GM12878 (cell line): Measurements from ENCODE around the gene NCR3LG1. TPM values are rescaled to one million over a fixed set of nuclear protein-coding genes. Genes with fewer than 3 reads are reported as not detected.

Experiments
- ATAC-seq: fragments of 200-7000 bp; cut with Tn5 transposase; 3 replicates; pipeline ENCODE4 v1.9.1; 2020; ENCODE audit warnings: mild to moderate bottlenecking, moderate library complexity
- BruUV-seq: library from RNA; stranded (reverse); fragments of 400-500 nt; replicated peaks from 2 replicates; lab custom pipeline; 2021; lab: Mats Ljungman, UMichigan
- CTCF ChIA-PET: fragments of 300-600 bp; sonication (Branson Sonifier 250); formaldehyde crosslinking; extraction: SDS; loops from one replicate; lab custom pipeline; 2021; ENCODE audit warnings: inconsistent platforms; lab: Yijun Ruan, JAX
- POLR2A ChIA-PET: fragments of 350-600 bp; formaldehyde crosslinking; extraction: SDS; loops from one replicate; lab custom pipeline; 2021; ENCODE audit warnings: inconsistent platforms; lab: Charles Lee
- RAD21 ChIA-PET: fragments of 300-600 bp; sonication (Branson Sonifier 250); formaldehyde crosslinking; loops from one replicate; lab custom pipeline; 2023; ENCODE audit warnings: antibody characterized with exemption; ENCODE audit not compliant: unreplicated experiment; lab: Charles Lee
- SMC1A ChIA-PET: fragments of 300-600 bp; sonication (Branson Sonifier 250); formaldehyde crosslinking; loops from one replicate; lab custom pipeline; 2023; ENCODE audit not compliant: unreplicated experiment, uncharacterized antibody; lab: Charles Lee
- DNase-seq: peaks from one replicate; pipeline ENCODE4 v3.0.0-alpha.2; 2011; ENCODE audit warnings: low read depth, low spot score
- FAIRE-seq: peaks from 3 replicates; lab custom pipeline; 2011; peaks lifted over from hg19 to GRCh38; lab: Jason Lieb, UNC
- H2AFZ ChIP-seq: 2 replicates; pipeline ENCODE4 v1.6.0; 2011; ENCODE audit warnings: low read depth, low read length, control low read depth; ENCODE audit not compliant: control insufficient read depth
- H3K27ac ChIP-seq: 2 replicates; pipeline ENCODE4 v1.5.1; 2011; ENCODE audit warnings: control low read depth; ENCODE audit not compliant: control insufficient read depth, insufficient read depth
- H3K27me3 ChIP-seq, 2 experiments: replicated peaks in 1 of 2; 2 replicates each; pipeline versions ENCODE4 v1.6.0 to v1.6.1; 2011; ENCODE audit warnings: low read length in 1 of 2; ENCODE audit not compliant: control insufficient read depth in 2 of 2, insufficient read depth in 2 of 2
- H3K36me3 ChIP-seq, 2 experiments: 2 replicates each; pipeline ENCODE4 v1.5.1; 2011; ENCODE audit warnings: low read length in 1 of 2; ENCODE audit not compliant: control insufficient read depth in 2 of 2, insufficient read depth in 2 of 2
- H3K4me1 ChIP-seq: 2 replicates; pipeline ENCODE4 v1.6.1; 2011; ENCODE audit warnings: mild to moderate bottlenecking, low read length, moderate library complexity, mixed read lengths; ENCODE audit not compliant: control insufficient read depth, insufficient read depth
- H3K4me2 ChIP-seq: 2 replicates; pipeline ENCODE4 v1.6.0; 2011; ENCODE audit warnings: control low read depth; ENCODE audit not compliant: control insufficient read depth, insufficient read depth
- H3K4me3 ChIP-seq: fragments of 200-600 bp; sonication (generic); 2 replicates; pipeline ENCODE4 v1.5.1; 2016
- H3K79me2 ChIP-seq: 2 replicates; pipeline ENCODE4 v1.6.0; 2011; ENCODE audit warnings: low read length; ENCODE audit not compliant: control insufficient read depth, insufficient read depth
- H3K9ac ChIP-seq: 2 replicates; pipeline ENCODE4 v1.8.0; 2011; ENCODE audit warnings: low read length, control low read depth, mixed read lengths; ENCODE audit not compliant: control insufficient read depth, insufficient read depth
- H3K9me3 ChIP-seq: replicated peaks from 3 replicates; pipeline ENCODE4 v1.5.1; 2011; ENCODE audit warnings: mild to moderate bottlenecking, low read length; ENCODE audit not compliant: control insufficient read depth, insufficient read depth
- H4K20me1 ChIP-seq: 2 replicates; pipeline ENCODE4 v1.6.0; 2011; ENCODE audit not compliant: control insufficient read depth, insufficient read depth
- ASH2L ChIP-seq: fragments of 300-600, 200-600 bp; sonication (generic); IDR thresholded peaks from 2 replicates; pipeline ENCODE4 v1.6.1; 2017; ENCODE audit warnings: low read depth, mild to moderate bottlenecking, borderline replicate concordance
- BACH1 ChIP-seq: fragments of 450-650 bp; IDR thresholded peaks from 2 replicates; pipeline ENCODE4 v1.6.1; 2017; ENCODE audit warnings: mild to moderate bottlenecking, borderline replicate concordance
- CHD1 ChIP-seq: IDR thresholded peaks from 2 replicates; pipeline ENCODE4 v1.6.1; 2012; ENCODE audit warnings: low read depth, low read length, improper control_type of control experiment
- IRF4 ChIP-seq: IDR thresholded peaks from 2 replicates; pipeline ENCODE4 v1.6.1; 2011; ENCODE audit warnings: low read depth, low read length
- NKRF ChIP-seq: fragments of 450-650 bp; conservative IDR thresholded peaks from 2 replicates; pipeline ENCODE4 v1.6.1; 2017; ENCODE audit warnings: mild to moderate bottlenecking, moderate library complexity
- POLR2A ChIP-seq: IDR thresholded peaks from 2 replicates; pipeline ENCODE4 v1.6.1; 2011; ENCODE audit warnings: low read depth, mild to moderate bottlenecking, low read length
- POU2F2 ChIP-seq: IDR thresholded peaks from 3 replicates; pipeline ENCODE4 v1.6.1; 2011; ENCODE audit warnings: low read depth, mild to moderate bottlenecking, low read length, borderline replicate concordance
- STAT1 ChIP-seq: fragments of 450-650 bp; conservative IDR thresholded peaks from 2 replicates; pipeline ENCODE4 v1.6.1; 2014; ENCODE audit warnings: antibody characterized with exemption, mild to moderate bottlenecking
- ZBTB40 ChIP-seq: fragments of 450-650 bp; IDR thresholded peaks from 2 replicates; pipeline ENCODE4 v1.6.1; 2016; ENCODE audit warnings: mild to moderate bottlenecking, moderate library complexity, borderline replicate concordance
- ZNF384 ChIP-seq: IDR thresholded peaks from 2 replicates; pipeline ENCODE4 v1.6.1; 2012; ENCODE audit warnings: low read depth, mild to moderate bottlenecking, low read length, improper control_type of control experiment, borderline replicate concordance
- ZSCAN29 ChIP-seq: fragments of 450-650 bp; IDR thresholded peaks from 2 replicates; pipeline ENCODE4 v1.6.1; 2017; ENCODE audit warnings: mild to moderate bottlenecking, moderate library complexity
- WGBS: methylation state at CpG from one replicate; pipeline ENCODE4 v1.1.6; 2016; ENCODE audit warnings: low lambda C conversion rate; ENCODE audit not compliant: insufficient replicate concordance, insufficient coverage; ENCODE audit errors: missing lambda C conversion rate; 5-methylcytosine and 5-hydroxymethylcytosine counted together
- in situ Hi-C: fragments of 300-500 bp; cut with MboI; formaldehyde crosslinking; loops from 9 replicates; pipeline ENCODE4 v1.14.3; 2018; ENCODE audit warnings: mixed read lengths
- intact Hi-C: fragments of 100-400 bp; cut with micrococcal nuclease; formaldehyde crosslinking; loops from one replicate; pipeline ENCODE4 v1.14.2; 2022; ENCODE audit not compliant: unreplicated experiment
- polyA plus RNA-seq, 11 experiments: library from polyadenylated mRNA; depleted of rRNA in 4 of 11; unstranded in 6 of 11; stranded (reverse) in 5 of 11; fragments of >200 nt; fragmentation: Nextera tagmentation in 4 of 11; fragmentation: Illumina TruSeq in 1 of 11; extraction: Ambion mirVana in 4 of 11; extraction: Trizol in 1 of 11; gene quantifications; 1 replicate in 1 of 11; 2 replicates in 10 of 11; pipeline versions ENCODE4 v1.2.1 to v1.2.3, GENCODE V29; 2011 to 2016; ENCODE audit warnings: inconsistent platforms in 2 of 11, missing spikeins in 2 of 11, low read depth in 1 of 11
- total RNA-seq, 4 experiments: library from RNA; depleted of rRNA in 3 of 4; stranded (reverse); fragments of >200 nt in 3 of 4; fragmentation: Illumina TruSeq in 1 of 4; extraction: Trizol in 1 of 4; gene quantifications; 2 replicates each; pipeline versions ENCODE4 v1.2.1 to v1.2.3, GENCODE V29; 2013 to 2021

NCR3LG1 gene
- total and polyA plus RNA-seq, 10 of the 15 experiments (the other 5 are each of a cell fraction or from before 2014, with no cell fraction given) = under 0.01 to 0.18 (median 0.11) TPM; not detected in 2

GRCh38 chr11:17415523-17416104, 64.0 kb downstream of the NCR3LG1 start:
- Histone ChIP-seq H3K36me3 (no peaks in the 10 kb centered on the region), H3K9me3 (no peaks in the 10 kb centered on the region), H3K27me3 (peaks cover 0 to 7% of the 10 kb centered on the region in 2 experiments), H4K20me1 (no peaks in the 10 kb centered on the region; the same call in 1 of the 2 replicates), H3K79me2 (no peaks in the 10 kb centered on the region), H3K4me2 (no peak overlapping the region), H3K9ac (no peak overlapping the region), H2AFZ (no peak overlapping the region), H3K27ac (no peak overlapping the region), H3K4me1 (no peaks in the 10 kb centered on the region), H3K4me3 (no peak overlapping the region)
- WGBS = 19% methylated on average over 6 of the region's 6 CpGs
- intact Hi-C loops = no loop called here
- BruUV-seq = no TSS peak
- POLR2A ChIA-PET = no interaction called here
- ATAC-seq (no peak), FAIRE-seq (no peak), DNase-seq (no peak)
- CTCF ChIA-PET = no interaction called here
- no peak for TF ChIP-seq POLR2A
- no peak for TF ChIP-seq BACH1
- TF ChIP-seq ASH2L = no peak
- in situ Hi-C loops = no loop called here
- RAD21 ChIA-PET = no interaction called here
- SMC1A ChIA-PET = no interaction called here

GRCh38 chr11:17416492-17416891, 64.9 kb downstream of the NCR3LG1 start:
- H3K9ac ChIP-seq = no peak overlapping the region
- H3K79me2 ChIP-seq = no peaks in the 10 kb centered on the region
- no peak for DNase-seq
- H3K27me3 ChIP-seq = peaks cover 0 to 9% of the 10 kb centered on the region in 2 experiments
- SMC1A ChIA-PET = no interaction called here
- H3K27ac ChIP-seq = no peak overlapping the region
- intact Hi-C loops (no loop called here), in situ Hi-C loops (no loop called here)
- POLR2A ChIA-PET = no interaction called here
- H3K36me3 ChIP-seq = no peaks in the 10 kb centered on the region
- H3K4me2 ChIP-seq = no peak overlapping the region
- 24% methylated on average over 2 of the region's 2 CpGs for WGBS
- CTCF ChIA-PET = no interaction called here
- no peak overlapping the region for H2AFZ ChIP-seq
- FAIRE-seq = no peak
- H4K20me1 ChIP-seq = no peaks in the 10 kb centered on the region; the same call in 1 of the 2 replicates
- ATAC-seq = no peak
- no peaks in the 10 kb centered on the region for H3K4me1 ChIP-seq
- H3K9me3 ChIP-seq = no peaks in the 10 kb centered on the region
- no TSS peak for BruUV-seq
- H3K4me3 ChIP-seq = no peak overlapping the region
- RAD21 ChIA-PET = no interaction called here
- no peak for TF ChIP-seq ZSCAN29
- no peak for TF ChIP-seq NKRF
- no peak for TF ChIP-seq ZBTB40
- TF ChIP-seq ZNF384 = no peak
- TF ChIP-seq CHD1 = no peak
- TF ChIP-seq IRF4 = no peak
- no peak for TF ChIP-seq POU2F2
- TF ChIP-seq STAT1 = no peak
